ENCODE measurements around the gene HOXA10.

The HOXA10 gene

DNA sequence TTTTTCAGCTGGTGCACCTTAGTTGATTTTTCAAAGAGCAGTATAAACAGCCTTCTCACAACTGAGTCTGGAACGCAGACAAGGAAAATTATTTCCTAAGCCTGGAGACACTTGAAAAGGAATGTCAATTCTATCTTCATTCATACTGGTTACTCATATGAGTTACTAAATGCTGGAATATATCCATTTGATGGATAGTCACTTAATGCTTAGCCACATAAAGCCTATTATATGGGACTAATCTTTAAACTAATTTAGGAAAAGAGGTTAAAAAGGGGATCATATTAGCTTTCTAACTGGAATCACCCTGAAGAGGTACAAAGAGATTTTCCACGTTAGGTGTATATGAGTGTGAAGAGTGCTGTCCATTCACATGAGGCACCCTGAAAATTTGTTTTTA is 41.9 kb downstream of the HOXA10 start:
- H3K4me3 ChIP-seq (ENCODE audit: low read length) = no peak overlapping the region
- no peaks in the 10 kb centered on the region for H3K36me3 ChIP-seq (ENCODE audit: insufficient read depth, low read length)
- H3K27me3 ChIP-seq (ENCODE audit: insufficient read depth, low read length) = peaks cover 100% of the 10 kb centered on the region
- no peak overlapping the region for H3K9ac ChIP-seq (ENCODE audit: low read depth, low read length)
- no peak overlapping the region for H3K27ac ChIP-seq (ENCODE audit: low read depth, low read length)
- 14% methylated on average over 2 of the region's 2 CpGs for WGBS
- H3K9me3 ChIP-seq (ENCODE audit: insufficient read depth, low read depth, low read length) = no peaks in the 10 kb centered on the region
- no peaks in the 10 kb centered on the region for H3K4me1 ChIP-seq (ENCODE audit: insufficient read depth, low read length)

DNA sequence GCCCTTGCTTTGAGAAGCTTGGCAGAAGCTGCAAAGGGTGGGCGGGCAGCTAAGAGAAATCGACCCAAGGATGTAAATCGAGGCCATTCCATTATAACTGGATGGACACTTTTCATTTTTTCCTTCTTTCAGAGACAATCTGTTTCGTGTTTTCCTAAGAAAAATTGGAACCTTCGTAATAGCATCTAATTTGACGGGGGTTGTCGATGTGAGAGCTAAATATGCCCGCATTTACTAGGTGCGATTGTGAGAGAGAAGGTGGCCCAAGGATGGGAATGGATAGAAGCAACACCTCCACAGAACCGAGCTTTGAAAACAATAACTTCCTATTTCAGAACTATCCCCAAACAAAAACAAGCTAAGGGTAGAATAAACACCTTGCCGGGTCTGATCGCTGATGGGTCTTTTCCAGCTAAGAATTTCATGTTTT is 42.7 kb downstream of the HOXA10 start:
- peaks cover 100% of the 10 kb centered on the region for H3K27me3 ChIP-seq (ENCODE audit: insufficient read depth, low read length)
- no peaks in the 10 kb centered on the region for H3K36me3 ChIP-seq (ENCODE audit: insufficient read depth, low read length)
- H3K9ac ChIP-seq (ENCODE audit: low read depth, low read length) = no peak overlapping the region
- 7% methylated on average over 12 of the region's 12 CpGs for WGBS
- H3K4me3 ChIP-seq (ENCODE audit: low read length) = peak overlapping the region; percentile 51
- no peaks in the 10 kb centered on the region for H3K9me3 ChIP-seq (ENCODE audit: insufficient read depth, low read depth, low read length)
- H3K27ac ChIP-seq (ENCODE audit: low read depth, low read length) = no peak overlapping the region
- H3K4me1 ChIP-seq (ENCODE audit: insufficient read depth, low read length) = no peaks in the 10 kb centered on the region

DNA sequence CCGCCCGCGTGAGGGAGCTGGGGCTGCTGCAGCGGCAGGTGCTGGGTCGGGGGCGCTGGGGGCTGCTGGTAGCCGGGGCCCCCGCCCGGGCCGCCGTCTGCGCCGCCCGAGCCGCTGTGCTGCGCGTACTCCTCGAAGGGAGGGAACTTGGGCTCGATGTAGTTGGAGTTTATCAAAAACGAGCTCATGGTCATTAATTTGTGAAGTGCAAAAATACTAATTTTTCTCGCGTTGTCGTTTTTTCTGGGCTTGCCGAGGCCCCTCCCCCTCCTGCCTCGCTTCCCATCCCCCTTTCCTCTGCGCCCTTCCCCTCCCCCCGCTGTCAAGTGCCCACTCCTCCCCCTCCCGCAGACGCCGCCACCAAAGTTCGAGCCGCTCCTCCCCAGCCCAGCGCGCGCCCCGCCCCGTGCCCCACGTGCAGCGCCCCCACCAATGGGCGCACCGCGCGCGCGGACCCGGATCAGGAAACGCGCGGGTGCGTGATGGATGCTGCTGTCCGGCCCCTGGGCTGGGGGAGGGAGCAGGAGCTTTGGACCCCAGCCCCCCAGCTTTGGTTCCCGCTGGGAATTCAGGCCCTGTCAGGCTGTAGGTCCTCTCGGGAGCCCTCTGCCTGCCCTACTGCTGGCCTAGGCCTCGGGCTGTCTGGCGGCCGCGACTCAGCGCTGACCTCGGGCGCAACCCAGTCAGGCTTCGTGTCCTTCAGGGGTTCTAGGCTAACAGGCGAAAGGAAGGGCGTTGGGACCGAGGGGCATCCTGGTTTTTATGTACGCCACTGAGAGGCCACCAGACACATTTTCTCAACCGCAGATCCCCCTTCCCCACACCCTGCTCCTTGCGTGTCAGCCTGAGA is 43.4 kb downstream of the HOXA10 start, which contains the start of gene HOXA4:
Gene HOXA4 (minus strand): TSS at position 218 of the 850 bp plus-strand sequence. CDS start 24 bp downstream, at position 194.
- no peaks in the 10 kb centered on the region for H3K4me1 ChIP-seq (ENCODE audit: insufficient read depth, low read length)
- no peak within 1 kb of the TSS for H3K9ac ChIP-seq (ENCODE audit: low read depth, low read length)
- under 1% methylated on average over 67 of the region's 67 CpGs for WGBS
- no peaks in the 10 kb centered on the region for H3K36me3 ChIP-seq (ENCODE audit: insufficient read depth, low read length)
- no peak within 1 kb of the TSS for H3K27ac ChIP-seq (ENCODE audit: low read depth, low read length)
- H3K9me3 ChIP-seq (ENCODE audit: insufficient read depth, low read depth, low read length) = no peaks in the 10 kb centered on the region
- H3K4me3 ChIP-seq (ENCODE audit: low read length) = peak within 1 kb of the TSS; percentile 51
- peaks cover 100% of the 10 kb centered on the region for H3K27me3 ChIP-seq (ENCODE audit: insufficient read depth, low read length)

DNA sequence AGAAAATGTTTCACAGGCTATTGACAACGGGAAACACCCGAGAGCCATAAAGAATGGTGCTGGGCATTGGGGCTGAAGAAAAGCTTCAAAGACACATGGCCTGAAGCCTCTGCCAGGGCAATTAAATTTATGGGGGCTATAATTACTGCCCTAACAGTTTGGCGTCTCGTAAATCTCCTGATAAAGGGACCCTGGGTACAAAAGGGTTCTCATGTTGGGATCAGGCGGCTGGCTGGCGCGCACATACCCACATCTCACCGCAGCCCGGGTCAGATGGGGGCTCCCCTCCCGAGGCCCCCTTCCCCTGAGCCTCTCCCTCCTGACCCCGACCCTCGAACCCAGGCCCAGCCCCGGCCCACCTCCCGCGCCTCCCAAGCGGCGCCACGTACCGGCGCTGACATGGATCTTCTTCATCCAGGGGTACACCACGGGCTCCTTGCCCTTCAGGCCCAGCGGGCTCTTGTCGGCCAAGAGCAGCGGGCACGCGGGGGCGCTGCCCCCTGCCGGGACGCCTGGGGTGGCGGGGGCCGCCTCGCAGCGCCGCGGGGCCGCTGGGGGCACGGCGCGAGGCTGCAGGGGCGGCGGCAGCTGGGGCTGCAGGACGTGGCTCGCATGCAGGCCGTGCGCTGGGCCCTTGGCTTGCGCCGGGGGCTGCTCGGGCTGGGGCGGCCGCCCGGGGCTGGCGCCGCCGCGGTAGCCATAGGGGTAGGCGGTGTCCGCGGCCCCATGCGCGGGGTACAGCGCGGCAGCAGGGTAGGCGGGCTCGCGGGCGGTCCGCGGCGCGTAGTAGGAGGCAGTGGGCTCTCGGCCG is 44.2 kb downstream of the HOXA10 start:
- 0 out of 2 replicates have a peak overlapping the region, but pooled peaks have one; percentile 15 for H3K4me3 ChIP-seq (ENCODE audit: low read length)

DNA sequence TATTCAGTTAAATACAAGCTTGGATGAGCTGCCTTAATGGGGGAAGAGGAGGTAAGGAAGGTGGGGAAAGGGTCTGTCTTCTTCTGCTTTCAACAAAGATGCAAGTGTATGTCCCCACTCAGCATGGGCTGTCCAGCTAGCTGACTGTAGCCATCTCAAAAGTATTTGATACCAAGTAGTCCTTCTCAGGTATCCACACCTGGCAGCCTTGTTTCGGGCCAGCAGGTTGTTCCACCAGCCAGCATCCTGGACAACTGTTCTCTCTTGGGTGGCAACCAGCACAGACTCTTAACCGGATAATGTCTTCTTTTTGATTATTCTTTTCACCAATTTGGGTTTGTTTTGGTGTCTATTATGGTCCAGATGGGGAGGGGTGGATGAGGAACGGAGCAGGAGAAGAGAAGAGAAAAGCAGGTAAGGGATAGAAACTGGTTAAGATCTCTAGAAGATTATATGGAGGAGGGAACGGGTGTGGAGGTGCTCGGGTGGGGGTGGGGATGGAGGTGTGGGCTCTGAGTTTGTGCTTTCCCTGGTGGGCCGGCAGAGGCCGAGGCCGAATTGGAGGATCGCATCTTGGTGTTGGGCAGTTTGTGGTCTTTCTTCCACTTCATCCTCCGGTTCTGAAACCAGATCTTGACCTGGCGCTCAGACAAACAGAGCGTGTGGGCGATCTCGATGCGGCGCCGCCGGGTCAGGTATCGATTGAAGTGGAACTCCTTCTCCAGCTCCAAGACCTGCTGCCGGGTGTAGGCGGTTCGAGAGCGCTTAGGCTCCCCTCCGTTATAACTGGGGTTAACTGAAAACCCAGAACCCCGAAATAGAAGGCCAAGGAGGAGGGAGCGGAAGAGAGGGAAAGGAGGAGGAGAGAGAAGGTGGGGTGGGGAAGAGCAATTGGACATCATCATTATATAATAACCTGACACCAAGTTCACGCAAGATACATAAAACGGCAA is 45.1 kb downstream of the HOXA10 start:
- 12% methylated on average over 27 of the region's 28 CpGs for WGBS
- H3K4me1 ChIP-seq (ENCODE audit: insufficient read depth, low read length) = no peaks in the 10 kb centered on the region

More for the DNA sequence above, 44.2 kb downstream of the HOXA10 start:
- Histone ChIP-seq H3K27ac (ENCODE audit: low read depth, low read length) (no peak overlapping the region), H3K36me3 (ENCODE audit: insufficient read depth, low read length) (no peaks in the 10 kb centered on the region), H3K9me3 (ENCODE audit: insufficient read depth, low read depth, low read length) (no peaks in the 10 kb centered on the region), H3K9ac (ENCODE audit: low read depth, low read length) (no peak overlapping the region), H3K27me3 (ENCODE audit: insufficient read depth, low read length) (peaks cover 100% of the 10 kb centered on the region), H3K4me1 (ENCODE audit: insufficient read depth, low read length) (no peaks in the 10 kb centered on the region)
- 2% methylated on average over 72 of the region's 72 CpGs for WGBS

DNA sequence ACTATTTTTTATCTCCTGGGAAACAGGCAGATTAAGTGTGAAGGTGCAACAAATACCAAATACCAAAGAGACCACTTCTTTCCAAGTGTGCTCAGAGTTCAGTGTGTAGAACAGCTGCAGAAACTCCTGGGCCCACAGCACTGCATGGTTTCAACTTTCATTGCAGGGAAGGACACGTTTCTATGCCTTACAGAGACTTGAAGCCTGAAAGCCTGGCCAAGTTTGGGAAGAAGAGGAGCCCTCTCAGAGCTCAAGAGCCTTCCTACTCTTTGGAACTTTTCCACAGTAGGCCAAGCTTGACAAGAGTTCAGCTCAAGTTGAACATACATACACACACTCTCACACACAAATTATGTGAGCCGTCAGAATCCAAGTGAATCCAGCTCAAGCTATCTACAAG is 46.1 kb downstream of the HOXA10 start:
- WGBS = 19% methylated on average over 2 of the region's 2 CpGs
- no peak overlapping the region for H3K27ac ChIP-seq (ENCODE audit: low read depth, low read length)
- no peak overlapping the region for H3K9ac ChIP-seq (ENCODE audit: low read depth, low read length)
- H3K27me3 ChIP-seq (ENCODE audit: insufficient read depth, low read length) = peaks cover 100% of the 10 kb centered on the region
- no peak overlapping the region for H3K4me3 ChIP-seq (ENCODE audit: low read length)
- no peaks in the 10 kb centered on the region for H3K4me1 ChIP-seq (ENCODE audit: insufficient read depth, low read length)
- no peaks in the 10 kb centered on the region for H3K36me3 ChIP-seq (ENCODE audit: insufficient read depth, low read length)
- no peaks in the 10 kb centered on the region for H3K9me3 ChIP-seq (ENCODE audit: insufficient read depth, low read depth, low read length)

More for the DNA sequence above, 45.1 kb downstream of the HOXA10 start:
- no peak overlapping the region for H3K9ac ChIP-seq (ENCODE audit: low read depth, low read length)
- no peak overlapping the region for H3K27ac ChIP-seq (ENCODE audit: low read depth, low read length)
- H3K9me3 ChIP-seq (ENCODE audit: insufficient read depth, low read depth, low read length) = no peaks in the 10 kb centered on the region
- H3K4me3 ChIP-seq (ENCODE audit: low read length) = no peak overlapping the region
- peaks cover 100% of the 10 kb centered on the region for H3K27me3 ChIP-seq (ENCODE audit: insufficient read depth, low read length)
- H3K36me3 ChIP-seq (ENCODE audit: insufficient read depth, low read length) = no peaks in the 10 kb centered on the region

DNA sequence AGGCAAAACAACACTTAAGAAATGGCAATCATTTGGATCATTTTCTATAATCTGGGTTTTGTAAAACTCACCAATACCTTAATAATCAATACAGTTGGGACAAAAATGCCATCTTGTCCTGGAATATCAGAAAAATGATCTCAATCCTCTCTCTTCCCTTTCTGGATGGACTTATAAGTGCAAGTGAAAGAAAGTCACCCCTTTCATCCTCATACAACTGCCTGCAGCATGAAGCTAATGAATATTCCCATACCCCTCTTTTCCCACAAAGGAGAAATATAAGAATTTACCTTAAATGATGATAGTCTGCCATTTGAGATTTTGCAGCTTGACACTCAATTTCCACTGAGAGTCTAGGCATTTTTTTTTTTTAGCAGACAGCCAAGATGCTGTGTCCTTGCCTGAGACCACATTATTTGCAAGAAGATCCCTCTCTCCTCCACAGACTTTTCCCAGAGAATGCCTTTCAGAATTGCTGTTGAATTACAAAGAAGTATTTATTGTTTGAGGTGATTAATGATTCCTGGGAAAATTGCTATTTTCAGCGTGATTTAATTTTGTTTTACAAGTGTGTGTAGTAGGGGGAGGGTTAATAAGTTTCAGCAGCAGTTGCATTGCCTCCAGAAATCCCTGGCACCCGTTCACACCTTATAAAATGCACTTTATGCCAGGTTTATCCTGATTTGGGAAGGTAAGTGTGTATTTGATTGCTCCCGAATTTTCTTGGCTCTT is 47.4 kb downstream of the HOXA10 start:
- Histone ChIP-seq H3K4me1 (ENCODE audit: insufficient read depth, low read length) (no peaks in the 10 kb centered on the region), H3K9ac (ENCODE audit: low read depth, low read length) (no peak overlapping the region), H3K4me3 (ENCODE audit: low read length) (no peak overlapping the region), H3K36me3 (ENCODE audit: insufficient read depth, low read length) (no peaks in the 10 kb centered on the region), H3K27ac (ENCODE audit: low read depth, low read length) (no peak overlapping the region), H3K9me3 (ENCODE audit: insufficient read depth, low read depth, low read length) (no peaks in the 10 kb centered on the region), H3K27me3 (ENCODE audit: insufficient read depth, low read length) (peaks cover 100% of the 10 kb centered on the region)
- 11% methylated on average over 2 of the region's 3 CpGs for WGBS

DNA sequence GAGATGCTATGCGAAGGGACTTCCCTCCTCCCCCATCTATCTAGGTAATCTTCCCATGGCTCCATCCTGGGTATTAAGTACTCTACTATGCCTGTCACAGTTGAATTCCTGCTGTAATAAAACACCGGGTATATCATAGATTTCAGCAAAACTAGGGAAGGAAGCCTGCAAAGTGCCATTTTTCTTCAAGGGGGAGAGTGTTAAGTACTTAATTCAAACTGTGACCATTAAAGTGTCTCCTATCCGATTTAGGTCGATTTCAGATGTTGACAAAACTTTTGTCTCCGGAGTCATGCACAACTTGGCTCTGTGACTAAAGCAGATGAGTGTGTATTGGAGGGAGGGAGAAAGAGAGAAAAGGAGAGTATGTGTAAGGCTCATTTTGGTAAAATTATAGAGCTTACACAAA is 48.1 kb downstream of the HOXA10 start:
- Histone ChIP-seq H3K4me1 (ENCODE audit: insufficient read depth, low read length) (no peaks in the 10 kb centered on the region), H3K27ac (ENCODE audit: low read depth, low read length) (no peak overlapping the region), H3K36me3 (ENCODE audit: insufficient read depth, low read length) (no peaks in the 10 kb centered on the region), H3K4me3 (ENCODE audit: low read length) (no peak overlapping the region), H3K27me3 (ENCODE audit: insufficient read depth, low read length) (peaks cover 100% of the 10 kb centered on the region), H3K9me3 (ENCODE audit: insufficient read depth, low read depth, low read length) (no peaks in the 10 kb centered on the region), H3K9ac (ENCODE audit: low read depth, low read length) (no peak overlapping the region)
- 7% methylated on average over 5 of the region's 5 CpGs for WGBS

DNA sequence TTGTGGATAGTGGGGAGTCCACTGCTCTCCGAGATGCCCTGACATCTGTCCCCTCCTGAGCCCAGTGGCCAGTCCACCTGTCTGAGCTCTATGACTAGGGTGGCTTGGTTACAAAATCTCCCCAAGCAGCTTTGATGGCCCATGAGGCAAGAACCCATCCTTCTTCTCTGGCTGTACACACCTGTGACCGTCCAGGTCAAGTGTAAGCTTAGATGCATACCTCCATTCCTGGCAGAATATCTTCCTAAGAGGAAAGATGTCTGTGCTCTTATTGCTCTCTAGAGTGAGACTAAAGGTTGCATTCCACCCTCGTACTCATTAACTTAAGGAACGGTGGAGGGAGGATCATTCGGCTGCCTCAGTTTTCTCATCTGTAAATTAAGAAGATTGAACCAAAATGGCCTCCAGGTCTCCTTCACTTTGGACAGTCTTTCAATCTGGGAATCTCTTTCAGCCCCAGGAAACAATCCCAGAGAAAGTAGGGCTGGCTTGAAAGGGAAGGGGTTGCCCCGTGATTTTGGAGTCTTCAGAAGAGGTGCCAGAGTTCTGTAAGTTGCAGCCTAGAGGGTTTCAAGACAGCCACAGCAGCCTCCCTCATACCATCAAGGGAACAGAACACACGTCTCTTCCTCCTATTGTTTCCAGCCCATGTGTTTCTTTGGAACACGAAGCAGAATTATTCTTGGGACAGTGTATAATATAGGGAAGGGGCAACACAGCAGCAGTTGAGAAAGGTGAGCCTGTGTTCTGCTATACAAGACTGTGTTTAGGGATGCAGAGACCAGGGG is 49.0 kb downstream of the HOXA10 start:
- Histone ChIP-seq H3K4me3 (ENCODE audit: low read length) (no peak overlapping the region), H3K9ac (ENCODE audit: low read depth, low read length) (no peak overlapping the region), H3K27ac (ENCODE audit: low read depth, low read length) (no peak overlapping the region), H3K27me3 (ENCODE audit: insufficient read depth, low read length) (peaks cover 100% of the 10 kb centered on the region), H3K4me1 (ENCODE audit: insufficient read depth, low read length) (no peaks in the 10 kb centered on the region), H3K36me3 (ENCODE audit: insufficient read depth, low read length) (no peaks in the 10 kb centered on the region), H3K9me3 (ENCODE audit: insufficient read depth, low read depth, low read length) (no peaks in the 10 kb centered on the region)
- 24% methylated on average over 8 of the region's 8 CpGs for WGBS

Measured in HUES64 (cell line).